ENCODE results near the gene TSC22D2. TPM values are rescaled to one million over a fixed set of nuclear protein-coding genes. Genes with fewer than 3 reads are reported as not detected.

Gene TSC22D2
- total and polyA plus RNA-seq, 2 experiments from 2014 or later = 11.5 to 27.5 TPM

DNA sequence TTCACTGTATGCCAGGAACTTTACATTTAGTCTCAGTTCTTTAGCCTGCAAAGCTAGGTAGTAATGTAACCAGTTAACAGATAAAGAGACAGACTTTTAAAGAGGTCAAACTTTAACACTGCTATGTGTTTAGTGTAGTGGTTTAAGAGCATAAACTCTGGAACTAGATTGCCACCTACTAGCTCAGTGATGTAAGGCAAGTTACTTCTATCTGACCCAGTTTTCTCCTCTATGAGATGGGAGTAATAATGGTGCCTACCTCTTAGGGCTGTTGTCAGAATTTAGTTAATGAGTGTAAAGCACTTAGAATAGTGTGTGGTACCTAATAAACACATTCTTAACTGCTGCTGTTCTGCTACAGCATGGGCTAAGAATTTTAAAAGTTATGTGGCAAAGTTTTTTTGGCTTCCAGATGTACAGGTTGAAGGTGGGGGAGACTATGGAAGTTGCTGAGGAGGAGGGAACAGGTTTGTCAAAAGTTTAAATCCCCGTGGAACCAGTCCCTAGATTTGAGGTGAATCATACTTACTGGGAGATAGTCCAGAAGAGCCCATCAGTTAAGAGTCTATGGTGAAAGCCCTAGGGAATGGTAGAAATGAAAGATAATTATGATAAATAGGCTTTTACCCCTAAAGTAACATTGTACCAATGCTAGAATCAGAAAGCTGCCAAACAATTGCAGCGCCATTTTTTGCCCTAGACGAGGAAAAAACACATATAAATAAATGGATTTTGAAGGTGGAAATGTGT lies 13.9 kb downstream of the TSC22D2 start:
- no peak overlapping the region for H2AFZ ChIP-seq
- peaks cover 9% of the 10 kb centered on the region; the same call in 1 of the 2 replicates for H4K20me1 ChIP-seq (ENCODE audit: insufficient read depth)
- H3K27me3 ChIP-seq (replicated peaks; ENCODE audit: insufficient read depth) = no peaks in the 10 kb centered on the region
- H3K9me2 ChIP-seq (ENCODE audit: insufficient read depth) = no peaks in the 10 kb centered on the region
- no peak overlapping the region; the same call in 1 of the 2 replicates for H3K27ac ChIP-seq
- H3F3A ChIP-seq (ENCODE audit: insufficient read depth) = peaks cover 47% of the 10 kb centered on the region
- 53 to 56% methylated on average over 3 of the region's 3 CpGs for WGBS, 2 experiments (ENCODE audit: low coverage in 1 of 2, low lambda C conversion rate in 2 of 2, missing lambda C conversion rate in 2 of 2)
- peak; percentile 72 for DNase-seq
- peak overlapping the region; percentile 34 for H3K4me2 ChIP-seq (ENCODE audit: unreplicated experiment)
- H3K79me2 ChIP-seq (ENCODE audit: insufficient read depth) = peaks cover 100% of the 10 kb centered on the region
- H3K36me3 ChIP-seq (ENCODE audit: low read depth) = peaks cover 15% of the 10 kb centered on the region
- peaks cover 60% of the 10 kb centered on the region for H3K4me1 ChIP-seq (ENCODE audit: insufficient read depth)
- no peaks in the 10 kb centered on the region for H3K9me3 ChIP-seq (ENCODE audit: low read depth)
- H3K9ac ChIP-seq = no peak overlapping the region
- no peak for TF ChIP-seq EZH2phosphoT487 (IDR thresholded peaks at IDR 0.05; ENCODE audit: insufficient read depth, low read depth)
- TF ChIP-seq EZH2 (IDR thresholded peaks at IDR 0.05; ENCODE audit: insufficient read depth, poor library complexity, severe bottlenecking) = no peak
- in situ Hi-C loops (cut with MboI) = no loop called here
- H3K4me3 ChIP-seq = no peak overlapping the region

DNA sequence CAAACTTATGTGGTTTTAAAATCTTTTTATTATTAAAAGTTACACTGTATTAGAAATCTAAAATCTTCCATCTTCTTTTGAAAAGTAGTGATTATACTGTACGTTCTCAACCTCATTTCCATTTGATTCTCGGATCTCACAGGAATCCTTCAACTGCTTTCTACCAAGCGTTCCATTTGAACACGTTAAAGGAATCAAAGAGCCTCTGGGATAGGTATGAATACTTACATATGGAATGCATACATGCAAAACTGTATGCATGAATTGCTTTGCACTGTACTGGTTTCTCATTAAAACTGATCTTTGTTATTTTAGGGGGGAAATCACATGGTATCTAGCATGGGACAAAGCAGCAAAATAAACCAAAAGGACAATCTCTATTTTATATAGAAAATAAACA lies 14.8 kb downstream of the TSC22D2 start:
- Histone ChIP-seq H2AFZ (no peak overlapping the region), H3K27ac (no peak overlapping the region), H4K20me1 (ENCODE audit: insufficient read depth) (peaks cover 9% of the 10 kb centered on the region; the same call in 1 of the 2 replicates), H3K4me1 (ENCODE audit: insufficient read depth) (peaks cover 52% of the 10 kb centered on the region), H3K27me3 (replicated peaks; ENCODE audit: insufficient read depth) (no peaks in the 10 kb centered on the region), H3K9ac (no peak overlapping the region), H3K4me3 (no peak overlapping the region), H3K36me3 (ENCODE audit: low read depth) (peaks cover 13% of the 10 kb centered on the region), H3K9me3 (ENCODE audit: low read depth) (no peaks in the 10 kb centered on the region), H3F3A (ENCODE audit: insufficient read depth) (peaks cover 38% of the 10 kb centered on the region), H3K9me2 (ENCODE audit: insufficient read depth) (no peaks in the 10 kb centered on the region), H3K4me2 (ENCODE audit: unreplicated experiment) (peak overlapping the region; percentile 34), H3K79me2 (ENCODE audit: insufficient read depth) (peaks cover 100% of the 10 kb centered on the region)
- no peak for TF ChIP-seq EZH2phosphoT487 (IDR thresholded peaks at IDR 0.05; ENCODE audit: insufficient read depth, low read depth)
- no peak for TF ChIP-seq EZH2 (IDR thresholded peaks at IDR 0.05; ENCODE audit: insufficient read depth, poor library complexity, severe bottlenecking)
- WGBS, 2 experiments (ENCODE audit: low coverage in 1 of 2, low lambda C conversion rate in 2 of 2, missing lambda C conversion rate in 2 of 2) = 70 to 74% methylated on average over 4 of the region's 4 CpGs
- in situ Hi-C loops (cut with MboI) = no loop called here
- no peak for DNase-seq

DNA sequence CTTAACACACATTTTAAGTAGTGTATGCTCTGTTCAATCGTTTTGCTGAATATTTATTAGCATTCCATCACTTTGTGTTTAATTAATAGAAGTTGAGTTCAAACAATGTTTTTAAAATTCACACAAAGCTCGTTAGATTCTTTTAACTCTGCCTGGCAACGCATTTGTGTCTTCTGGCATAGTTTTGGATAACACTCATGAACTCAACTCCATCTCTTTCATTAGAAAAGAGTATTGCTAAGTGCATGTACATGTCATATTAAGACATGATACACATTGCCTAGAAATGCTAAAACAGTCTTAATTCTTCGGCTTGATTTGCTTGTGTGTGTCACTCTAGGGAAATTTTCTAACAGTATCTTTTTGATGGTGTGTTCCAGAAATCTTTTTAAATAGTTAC lies 15.7 kb downstream of the TSC22D2 start:
- TF ChIP-seq EZH2 (IDR thresholded peaks at IDR 0.05; ENCODE audit: insufficient read depth, poor library complexity, severe bottlenecking) = no peak
- TF ChIP-seq EZH2phosphoT487 (IDR thresholded peaks at IDR 0.05; ENCODE audit: insufficient read depth, low read depth) = no peak
- Histone ChIP-seq H3K9me3 (ENCODE audit: low read depth) (no peaks in the 10 kb centered on the region), H3K9ac (no peak overlapping the region), H3F3A (ENCODE audit: insufficient read depth) (peaks cover 32% of the 10 kb centered on the region), H3K4me2 (ENCODE audit: unreplicated experiment) (no peak overlapping the region), H3K79me2 (ENCODE audit: insufficient read depth) (peaks cover 100% of the 10 kb centered on the region), H4K20me1 (ENCODE audit: insufficient read depth) (peaks cover 17% of the 10 kb centered on the region; the same call in 1 of the 2 replicates), H3K36me3 (ENCODE audit: low read depth) (peaks cover 13% of the 10 kb centered on the region), H3K4me3 (no peak overlapping the region), H2AFZ (no peak overlapping the region), H3K27me3 (replicated peaks; ENCODE audit: insufficient read depth) (no peaks in the 10 kb centered on the region), H3K4me1 (ENCODE audit: insufficient read depth) (peaks cover 52% of the 10 kb centered on the region), H3K27ac (no peak overlapping the region), H3K9me2 (ENCODE audit: insufficient read depth) (no peaks in the 10 kb centered on the region)
- DNase-seq = no peak
- WGBS, 2 experiments (ENCODE audit: low coverage in 1 of 2, low lambda C conversion rate in 2 of 2, missing lambda C conversion rate in 2 of 2) = 53 to 56% methylated on average over 4 of the region's 4 CpGs
- in situ Hi-C loops (cut with MboI) = no loop called here

DNA sequence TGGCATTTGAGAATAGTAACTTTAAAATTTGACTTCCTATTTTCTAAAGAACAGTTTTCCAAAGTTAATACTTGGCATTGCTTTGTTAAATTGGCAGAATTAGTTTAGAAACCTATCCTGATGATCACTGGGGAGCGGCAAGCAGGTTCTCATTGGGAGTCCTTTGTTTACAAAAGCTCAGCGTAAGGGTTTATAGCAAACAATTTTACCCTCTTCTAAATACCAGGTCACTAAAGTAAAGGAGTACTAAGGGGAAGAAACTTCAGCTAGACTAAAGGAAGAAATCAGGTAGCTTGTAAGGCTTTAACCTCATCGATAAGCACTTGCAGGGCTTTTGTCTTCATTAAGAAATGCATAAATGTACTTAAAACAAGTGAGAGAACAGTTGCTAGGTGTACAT lies 18.2 kb downstream of the TSC22D2 start:
- 93 to 97% methylated on average over 3 of the region's 3 CpGs for WGBS, 2 experiments (ENCODE audit: low coverage in 1 of 2, low lambda C conversion rate in 2 of 2, missing lambda C conversion rate in 2 of 2)
- H3K9ac ChIP-seq = no peak overlapping the region
- DNase-seq = no peak
- peaks cover 23% of the 10 kb centered on the region for H3F3A ChIP-seq (ENCODE audit: insufficient read depth)
- TF ChIP-seq EZH2phosphoT487 (IDR thresholded peaks at IDR 0.05; ENCODE audit: insufficient read depth, low read depth) = no peak
- H3K4me1 ChIP-seq (ENCODE audit: insufficient read depth) = peaks cover 31% of the 10 kb centered on the region
- H3K4me2 ChIP-seq (ENCODE audit: unreplicated experiment) = no peak overlapping the region
- H4K20me1 ChIP-seq (ENCODE audit: insufficient read depth) = peaks cover 24% of the 10 kb centered on the region; the same call in 1 of the 2 replicates
- H3K4me3 ChIP-seq = no peak overlapping the region
- no peak overlapping the region for H2AFZ ChIP-seq
- no peak overlapping the region for H3K27ac ChIP-seq
- in situ Hi-C loops (cut with MboI) = no loop called here
- H3K36me3 ChIP-seq (ENCODE audit: low read depth) = peaks cover 20% of the 10 kb centered on the region
- H3K9me3 ChIP-seq (ENCODE audit: low read depth) = no peaks in the 10 kb centered on the region
- no peaks in the 10 kb centered on the region for H3K9me2 ChIP-seq (ENCODE audit: insufficient read depth)
- no peaks in the 10 kb centered on the region for H3K27me3 ChIP-seq (replicated peaks; ENCODE audit: insufficient read depth)
- peaks cover 100% of the 10 kb centered on the region for H3K79me2 ChIP-seq (ENCODE audit: insufficient read depth)

Measured in GM23248 (cell line).